Neural progenitor cell (in vitro differentiated cells): ENCODE measurements around the gene HHAT.

ENCODE experiments used
- EZH2 ChIP-seq: fragments of 200-600 bp; sonication (generic); IDR thresholded peaks from 2 replicates; pipeline ENCODE4 v1.6.1; 2017; ENCODE audit warnings: antibody characterized with exemption, mild to moderate bottlenecking, moderate library complexity
- EZH2phosphoT487 ChIP-seq: fragments of 200-600 bp; sonication (generic); IDR thresholded peaks from 2 replicates; pipeline ENCODE4 v1.6.1; 2017; ENCODE audit warnings: antibody characterized with exemption
- TF ChIP-seq, protein P1 (sequence below): fragments of 200-600 bp; sonication (generic); IDR thresholded peaks from 2 replicates; pipeline ENCODE4 v1.5.1; 2017; ENCODE audit warnings: antibody characterized with exemption, mild to moderate bottlenecking

DNA sequence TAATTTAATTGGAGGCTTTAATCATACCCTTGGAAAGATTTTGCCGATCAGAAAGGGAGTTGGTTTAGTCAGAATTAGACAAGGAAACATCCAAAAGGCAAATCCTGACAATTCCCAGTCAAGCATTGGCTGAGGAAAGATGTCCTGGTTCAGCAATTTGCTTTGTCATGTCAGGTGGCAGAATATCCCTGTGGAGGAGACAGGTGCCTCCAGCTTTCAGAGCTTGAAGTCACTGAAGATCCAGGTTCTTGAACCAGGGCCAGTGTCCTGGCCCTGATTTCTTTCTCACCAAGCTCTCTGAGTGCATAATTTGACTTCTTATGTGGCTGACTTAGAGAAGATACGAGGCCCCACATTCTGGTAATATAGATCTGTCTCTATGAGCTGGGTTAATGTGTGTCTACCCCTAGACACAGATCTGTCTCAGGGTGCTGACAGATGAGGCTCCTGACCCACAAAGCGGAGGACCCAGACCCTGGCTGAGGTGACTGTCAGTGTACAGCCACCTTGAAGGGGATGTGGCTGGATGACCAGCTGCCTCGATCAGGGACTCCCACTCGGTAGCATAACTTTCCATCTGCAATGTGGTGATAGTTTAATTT, 118.9 kb downstream of the HHAT start:
- TF ChIP-seq, protein P1, sequence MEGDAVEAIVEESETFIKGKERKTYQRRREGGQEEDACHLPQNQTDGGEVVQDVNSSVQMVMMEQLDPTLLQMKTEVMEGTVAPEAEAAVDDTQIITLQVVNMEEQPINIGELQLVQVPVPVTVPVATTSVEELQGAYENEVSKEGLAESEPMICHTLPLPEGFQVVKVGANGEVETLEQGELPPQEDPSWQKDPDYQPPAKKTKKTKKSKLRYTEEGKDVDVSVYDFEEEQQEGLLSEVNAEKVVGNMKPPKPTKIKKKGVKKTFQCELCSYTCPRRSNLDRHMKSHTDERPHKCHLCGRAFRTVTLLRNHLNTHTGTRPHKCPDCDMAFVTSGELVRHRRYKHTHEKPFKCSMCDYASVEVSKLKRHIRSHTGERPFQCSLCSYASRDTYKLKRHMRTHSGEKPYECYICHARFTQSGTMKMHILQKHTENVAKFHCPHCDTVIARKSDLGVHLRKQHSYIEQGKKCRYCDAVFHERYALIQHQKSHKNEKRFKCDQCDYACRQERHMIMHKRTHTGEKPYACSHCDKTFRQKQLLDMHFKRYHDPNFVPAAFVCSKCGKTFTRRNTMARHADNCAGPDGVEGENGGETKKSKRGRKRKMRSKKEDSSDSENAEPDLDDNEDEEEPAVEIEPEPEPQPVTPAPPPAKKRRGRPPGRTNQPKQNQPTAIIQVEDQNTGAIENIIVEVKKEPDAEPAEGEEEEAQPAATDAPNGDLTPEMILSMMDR: no peak
- TF ChIP-seq EZH2 (no peak), EZH2phosphoT487 (no peak)
